Lower lobe of right lung (tissue), 2 donors: ENCODE results near the gene KIAA0513. TPM values are rescaled to one million over a fixed set of nuclear protein-coding genes. Genes with fewer than 3 reads are reported as not detected.

ENCODE experiments used
- ATAC-seq, 2 donors: fragments of 200-7000 bp; cut with Tn5 transposase; one replicate each; pipeline ENCODE4 v1.9.1; 2020 to 2022; ENCODE audit warnings: mild to moderate bottlenecking in 2 of 2, moderate library complexity in 2 of 2
- DNase-seq: peaks from one replicate; pipeline ENCODE4 v3.0.0-alpha.2; 2020
- H3K27ac ChIP-seq: fragments of 200-600 bp; one replicate; pipeline ENCODE4 v1.8.0; 2022
- H3K27me3 ChIP-seq: fragments of 200-600 bp; one replicate; pipeline ENCODE4 v1.8.0; 2022; ENCODE audit warnings: low read depth
- H3K36me3 ChIP-seq: fragments of 200-600 bp; one replicate; pipeline ENCODE4 v1.8.0; 2022; ENCODE audit warnings: mild to moderate bottlenecking
- H3K4me1 ChIP-seq: fragments of 200-600 bp; one replicate; pipeline ENCODE4 v1.8.0; 2022
- H3K4me3 ChIP-seq: fragments of 200-600 bp; one replicate; pipeline ENCODE4 v1.8.0; 2022; ENCODE audit warnings: mild to moderate bottlenecking
- H3K9me3 ChIP-seq: fragments of 200-600 bp; one replicate; pipeline ENCODE4 v1.8.0; 2022
- CTCF ChIP-seq: fragments of 200-600 bp; IDR thresholded peaks from one replicate; pipeline ENCODE4 v1.8.0; 2022; ENCODE audit warnings: antibody characterized with exemption, mild to moderate bottlenecking
- intact Hi-C: fragments of 100-400 bp; cut with DNase I; formaldehyde crosslinking; loops from one replicate; pipeline ENCODE4 v1.11.0; 2022
- total RNA-seq: library from RNA; stranded (reverse); fragmentation: NEBNext Ultra II Directional; extraction: Animal tissue kit (Norgen Biotek cat#: 25700); gene quantifications from one replicate; pipeline ENCODE4 v1.2.1, GENCODE V29; 2021
- donor health status: DM: no; HTN: yes; CAD: no; lungs with severe emphysema.

The KIAA0513 gene
- total RNA-seq, 1 donor from 2014 or later: 31.1 TPM

DNA sequence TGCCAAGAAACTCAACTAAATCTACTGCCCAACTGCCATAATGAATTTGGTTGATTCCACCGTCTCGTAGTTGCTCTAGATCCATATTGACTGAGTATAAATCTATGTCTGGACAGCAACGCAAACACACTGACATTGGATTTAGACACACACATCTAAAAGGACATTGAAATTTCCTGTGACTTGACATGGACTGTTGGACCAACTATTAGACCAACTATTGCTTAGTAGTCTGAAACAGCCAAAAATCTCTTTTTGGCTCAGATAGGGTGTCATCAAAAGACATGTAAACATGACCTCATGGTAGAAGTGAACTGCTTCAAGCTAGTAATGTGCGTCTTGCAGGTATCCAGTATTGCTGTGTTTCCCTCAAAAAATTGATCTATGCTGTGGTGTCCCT, 31.3 kb downstream of the KIAA0513 start:
- H3K27me3 ChIP-seq: no peaks in the 10 kb centered on the region
- no peak for TF ChIP-seq CTCF
- H3K4me3 ChIP-seq: no peak overlapping the region
- intact Hi-C loops: no loop called here
- peaks cover 52% of the 10 kb centered on the region for H3K4me1 ChIP-seq
- peaks cover 9% of the 10 kb centered on the region for H3K36me3 ChIP-seq
- H3K27ac ChIP-seq: no peak overlapping the region
- no peak for ATAC-seq
- H3K9me3 ChIP-seq: no peaks in the 10 kb centered on the region
- no peak for DNase-seq

GRCh38 chr16:85061566-85061965, 34.0 kb downstream of the KIAA0513 start:
- TF ChIP-seq CTCF: no peak
- no peaks in the 10 kb centered on the region for H3K9me3 ChIP-seq
- no peak overlapping the region for H3K27ac ChIP-seq
- H3K27me3 ChIP-seq: no peaks in the 10 kb centered on the region
- peak; percentile 68 to 75 for ATAC-seq
- no peak overlapping the region for H3K4me3 ChIP-seq
- DNase-seq: peak; percentile 85
- peaks cover 21% of the 10 kb centered on the region for H3K36me3 ChIP-seq
- intact Hi-C loops: no loop called here
- H3K4me1 ChIP-seq: peaks cover 29% of the 10 kb centered on the region

DNA sequence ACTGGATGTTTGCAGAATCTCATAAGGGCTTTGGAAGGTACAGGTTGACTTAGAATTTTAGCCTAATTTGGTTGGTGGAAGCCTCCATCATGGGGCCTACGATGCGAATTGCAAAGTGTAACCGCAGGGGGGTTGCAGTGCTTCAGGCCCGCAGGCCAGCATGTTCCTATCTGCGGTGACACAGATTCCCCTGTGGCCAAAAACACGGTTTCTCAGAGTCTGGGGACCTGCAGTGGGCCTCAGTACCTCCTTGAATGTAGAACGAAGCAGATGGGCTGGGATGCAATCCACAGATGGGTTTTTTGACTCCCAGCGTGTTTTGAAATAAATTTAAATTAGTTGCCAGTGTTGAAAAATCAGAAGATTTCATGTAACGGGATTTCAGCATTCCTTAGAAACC, 34.7 kb downstream of the KIAA0513 start:
- intact Hi-C loops: no loop called here
- no peak for TF ChIP-seq CTCF
- no peaks in the 10 kb centered on the region for H3K9me3 ChIP-seq
- H3K4me3 ChIP-seq: no peak overlapping the region
- ATAC-seq (no peak), DNase-seq (no peak)
- peaks cover 29% of the 10 kb centered on the region for H3K36me3 ChIP-seq
- H3K27me3 ChIP-seq: no peaks in the 10 kb centered on the region
- peaks cover 24% of the 10 kb centered on the region for H3K4me1 ChIP-seq
- H3K27ac ChIP-seq: no peak overlapping the region

- H3K36me3 ChIP-seq: peaks cover 30% of the 10 kb centered on the region
- intact Hi-C loops: no loop called here
- H3K4me3 ChIP-seq: no peak overlapping the region
- H3K4me1 ChIP-seq: peaks cover 24% of the 10 kb centered on the region
- ATAC-seq: peak; percentile 52 to 57
- peak overlapping the region; percentile 20 for H3K27ac ChIP-seq
- DNase-seq: no peak
- no peaks in the 10 kb centered on the region for H3K9me3 ChIP-seq
- H3K27me3 ChIP-seq: no peaks in the 10 kb centered on the region
- TF ChIP-seq CTCF: no peak
Measured at GRCh38 chr16:85062845-85063244, 35.2 kb downstream of the KIAA0513 start.

DNA sequence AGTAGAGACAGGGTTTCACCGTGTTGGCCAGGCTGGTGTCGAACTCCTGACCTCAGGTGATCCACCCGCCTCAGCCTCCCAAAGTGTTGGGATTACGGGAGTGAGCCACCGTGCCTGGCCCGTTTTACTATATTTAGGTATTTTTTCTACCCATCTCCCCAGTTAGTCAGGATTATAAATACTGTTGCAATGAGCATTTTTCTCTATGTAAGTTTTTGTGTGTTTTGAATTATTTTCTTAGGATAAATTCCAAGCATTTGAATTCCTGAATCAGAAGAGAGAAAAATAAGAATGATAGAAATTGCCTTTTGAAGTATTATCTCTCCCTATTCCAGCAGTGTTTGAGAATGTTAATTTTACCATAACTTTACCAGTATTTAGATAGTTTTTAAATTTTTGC, 36.6 kb downstream of the KIAA0513 start:
- intact Hi-C loops: no loop called here
- ATAC-seq (no peak), DNase-seq (no peak)
- no peaks in the 10 kb centered on the region for H3K27me3 ChIP-seq
- H3K27ac ChIP-seq: no peak overlapping the region
- peaks cover 24% of the 10 kb centered on the region for H3K4me1 ChIP-seq
- no peaks in the 10 kb centered on the region for H3K9me3 ChIP-seq
- H3K4me3 ChIP-seq: no peak overlapping the region
- H3K36me3 ChIP-seq: peaks cover 39% of the 10 kb centered on the region
- TF ChIP-seq CTCF: no peak

DNA sequence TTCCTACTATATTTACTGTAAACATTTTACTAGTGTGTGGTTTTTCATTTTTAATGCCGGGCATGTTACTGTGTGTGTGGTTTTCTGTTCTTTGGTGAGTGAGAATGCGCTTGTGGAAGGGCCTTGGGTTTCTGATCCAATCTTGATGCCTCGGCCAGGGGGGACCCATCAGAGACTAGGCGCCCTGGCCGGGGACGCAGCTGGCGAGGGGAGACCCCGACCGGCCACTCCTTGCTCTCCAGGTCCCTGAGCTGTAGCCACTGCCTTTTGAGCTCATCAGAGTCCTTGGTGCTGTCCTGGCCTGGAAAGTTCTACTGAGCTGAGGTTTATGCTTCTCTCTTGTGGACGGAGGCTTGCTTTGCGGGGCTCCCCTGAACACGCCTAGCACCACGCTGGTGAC, 37.5 kb downstream of the KIAA0513 start:
- Histone ChIP-seq H3K4me3 (no peak overlapping the region), H3K9me3 (no peaks in the 10 kb centered on the region), H3K4me1 (peaks cover 24% of the 10 kb centered on the region), H3K27me3 (no peaks in the 10 kb centered on the region), H3K36me3 (peaks cover 48% of the 10 kb centered on the region), H3K27ac (no peak overlapping the region)
- TF ChIP-seq CTCF: no peak
- no peak for ATAC-seq
- no peak for DNase-seq
- intact Hi-C loops: no loop called here
